HG03575 (cell line): ENCODE data around the gene TMEM236.
"Not testable (repeated sequence)": the region's sequence is repeated elsewhere in the genome, so short reads cannot be mapped to it uniquely, and the experiment has no call there.

ENCODE experiments used
- ATAC-seq: cut with Tn5 transposase; IDR thresholded peaks from one replicate; pipeline ENCODE4 v1.9.1; 2021; ENCODE audit not compliant: unreplicated experiment, insufficient number of reproducible peaks, low FRiP score; ENCODE audit errors: extremely low read depth

The TMEM236 gene, protein sequence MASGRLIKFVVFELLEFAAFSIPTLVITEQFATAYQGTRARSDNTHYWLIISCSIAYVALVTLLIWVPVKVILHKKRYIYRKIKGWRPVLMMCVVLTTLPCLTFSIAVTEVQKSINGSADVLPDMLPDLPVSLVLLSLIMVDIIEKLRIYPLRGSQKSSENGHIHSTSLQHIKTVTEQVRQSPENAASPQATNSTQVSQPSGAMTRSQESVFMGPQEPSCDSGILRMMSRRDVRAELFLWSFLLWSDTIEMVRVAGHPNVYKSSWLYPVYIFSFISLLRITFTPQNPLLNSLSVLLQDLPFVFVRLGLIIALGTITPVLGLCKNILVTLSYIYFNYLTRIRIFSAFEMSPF

DNA sequence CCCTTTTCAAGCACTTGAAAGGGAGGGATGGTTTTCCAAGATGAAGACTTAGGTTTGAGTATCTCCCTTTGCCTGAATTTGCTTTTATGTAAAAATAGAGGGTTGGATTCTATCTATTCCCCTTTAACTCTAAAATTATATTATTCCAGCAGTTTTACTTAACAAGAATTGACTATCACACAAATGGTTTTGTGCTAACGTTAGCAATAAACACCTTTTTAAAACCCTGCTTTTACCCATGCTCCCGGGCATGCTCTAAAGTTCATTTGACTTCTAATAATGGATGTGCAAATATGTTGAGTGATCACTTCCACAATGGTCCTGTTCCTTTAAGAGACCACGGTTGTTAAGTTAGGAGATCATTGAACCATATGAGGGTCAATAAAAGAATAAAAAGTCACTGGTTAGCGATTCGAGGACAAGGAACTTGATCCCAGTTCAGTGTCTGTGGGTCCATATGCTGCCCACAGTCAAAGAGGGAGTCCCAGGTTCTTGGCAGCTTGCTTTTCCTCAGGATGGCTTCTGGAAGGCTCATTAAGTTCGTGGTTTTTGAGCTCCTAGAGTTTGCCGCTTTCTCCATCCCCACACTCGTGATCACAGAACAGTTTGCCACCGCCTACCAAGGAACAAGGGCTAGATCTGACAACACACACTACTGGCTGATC lies at the start of gene TMEM236:
Gene TMEM236, plus strand, starts transcription at position 421 of the 665 bp plus-strand sequence. Its CDS starts 95 bp downstream, at position 516.
- ATAC-seq, result no peak

DNA sequence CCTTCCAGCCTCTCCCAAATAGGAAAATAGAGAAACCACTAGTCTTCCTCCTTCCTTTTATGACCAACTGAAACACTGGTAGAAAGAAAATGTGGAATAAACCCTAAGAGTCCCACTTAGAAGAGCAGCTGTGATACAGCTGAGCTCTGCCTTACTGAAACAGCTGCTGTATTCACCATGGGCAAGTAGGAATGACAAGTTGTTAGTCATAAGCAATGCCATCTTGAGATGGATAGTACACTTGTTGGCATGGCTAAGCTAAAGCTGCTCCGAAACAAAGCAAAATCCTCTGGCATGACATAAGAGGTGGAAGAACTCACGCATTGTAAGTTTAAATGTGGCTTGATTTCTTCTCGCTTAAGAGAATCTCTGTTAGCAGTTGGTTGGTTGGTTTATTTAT lies 48.3 kb upstream of the TMEM236 start:
- no peak for ATAC-seq

DNA sequence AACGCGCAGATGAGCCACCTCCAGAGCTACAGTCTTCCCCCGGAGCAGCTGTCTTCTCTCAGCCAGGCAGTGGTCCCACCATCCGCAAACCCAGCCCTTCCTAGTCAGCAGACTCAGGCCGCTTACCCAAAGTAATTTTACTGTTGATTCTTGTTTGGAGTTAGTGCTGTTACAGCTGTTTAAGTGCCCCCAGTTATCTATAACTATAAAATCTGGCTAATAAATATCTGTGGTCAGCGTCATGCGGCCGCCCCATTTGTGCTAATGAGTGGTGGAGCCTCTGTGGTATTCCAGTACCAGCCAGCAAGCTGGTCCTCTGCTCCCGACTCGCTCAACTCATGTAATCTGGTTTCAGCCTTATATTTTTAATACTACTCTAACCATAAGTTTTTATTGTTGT lies 43.2 kb upstream of the TMEM236 start:
- no peak for ATAC-seq

DNA sequence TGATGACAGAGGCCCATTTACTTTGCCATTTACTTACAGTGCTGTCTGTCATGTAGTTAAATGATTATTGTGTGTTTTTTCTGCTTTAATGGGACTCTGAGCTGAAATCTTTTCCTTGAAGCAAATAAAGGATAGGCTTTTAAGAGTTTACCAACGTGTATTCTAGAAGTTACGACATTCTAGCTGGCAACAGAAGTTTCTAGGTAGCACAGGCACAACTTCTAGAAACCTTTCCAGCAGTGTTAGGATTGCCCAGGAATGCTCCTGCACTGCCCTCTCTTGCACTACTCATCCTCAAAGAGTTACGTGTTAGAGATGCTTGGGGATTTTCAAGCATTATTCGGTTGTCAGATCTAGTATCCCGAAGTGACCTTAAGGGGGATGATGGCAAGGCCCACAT lies 42.5 kb upstream of the TMEM236 start:
- no peak for ATAC-seq

DNA sequence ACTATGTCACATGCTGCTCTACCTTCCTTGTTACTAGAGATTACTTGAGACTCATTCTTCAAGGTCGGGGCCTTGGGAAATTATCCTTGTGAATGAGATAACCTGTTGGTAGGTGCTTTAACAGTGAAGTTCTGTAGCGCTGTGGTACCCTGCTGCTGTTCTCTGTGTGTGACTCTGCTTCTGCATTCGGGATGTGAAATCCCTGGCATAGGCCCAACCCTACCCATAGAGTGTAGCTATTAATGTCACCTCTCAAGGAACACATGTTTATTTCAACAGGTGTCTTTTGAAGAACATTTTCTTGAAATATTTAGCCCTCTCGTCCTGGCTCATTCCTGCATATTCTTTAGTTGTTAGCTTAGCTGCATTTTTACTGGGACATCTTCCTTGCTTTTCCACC lies 41.8 kb upstream of the TMEM236 start:
- ATAC-seq, result no peak

DNA sequence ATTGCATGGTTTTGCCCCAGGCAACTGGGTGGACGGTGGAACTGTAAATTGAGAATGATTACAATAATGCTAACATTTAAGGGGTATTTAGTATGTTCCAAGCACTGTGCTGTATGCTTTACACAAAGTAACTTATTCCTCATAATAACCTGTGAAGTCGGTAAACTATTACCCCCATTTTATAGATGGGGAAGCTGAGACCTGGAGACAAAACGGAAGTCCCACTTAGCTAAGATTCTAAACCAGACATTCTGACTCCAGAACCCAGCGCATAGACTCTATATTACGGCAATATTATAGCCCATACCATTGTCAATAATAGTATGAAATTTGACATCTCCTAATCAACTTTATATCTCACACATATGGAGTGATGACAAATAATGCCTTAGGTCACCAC lies 39.9 kb upstream of the TMEM236 start:
- no peak for ATAC-seq

DNA sequence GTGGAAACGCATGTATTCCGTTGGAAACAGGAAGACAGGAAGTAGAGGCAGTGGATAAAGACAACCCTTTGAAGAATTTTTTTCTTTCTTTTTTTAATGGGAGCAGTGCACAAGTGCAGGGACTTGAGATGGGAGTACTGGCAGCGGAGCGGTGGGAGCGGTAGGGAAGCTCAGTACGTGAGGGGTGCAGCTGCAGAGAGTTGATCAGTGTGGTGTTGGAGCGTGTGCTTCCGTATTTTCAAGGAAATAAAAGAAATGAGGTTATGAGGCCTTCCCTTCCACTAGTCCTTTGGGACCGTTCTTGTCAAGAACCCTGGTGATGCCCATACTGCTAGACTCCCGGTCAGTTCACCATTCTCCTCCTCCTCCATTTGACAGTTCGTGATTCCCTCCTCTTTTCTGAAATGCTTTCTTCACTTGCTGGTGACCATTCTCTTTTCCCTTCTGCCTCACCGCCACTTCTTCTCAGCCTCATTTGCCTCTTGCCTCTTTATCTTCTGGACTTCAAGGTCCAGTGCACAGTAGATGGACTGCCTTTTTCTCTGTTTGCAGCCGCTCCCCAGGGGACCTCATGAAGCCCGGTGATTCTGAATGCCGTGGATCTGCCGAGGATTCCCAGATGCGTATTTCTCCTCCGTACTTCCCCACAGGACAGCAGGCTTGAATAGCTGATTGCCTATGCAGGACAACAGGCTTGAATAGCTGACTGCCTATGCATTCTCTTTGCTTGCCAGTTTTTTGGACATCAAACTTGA lies 39.1 kb upstream of the TMEM236 start:
- ATAC-seq, result no peak

DNA sequence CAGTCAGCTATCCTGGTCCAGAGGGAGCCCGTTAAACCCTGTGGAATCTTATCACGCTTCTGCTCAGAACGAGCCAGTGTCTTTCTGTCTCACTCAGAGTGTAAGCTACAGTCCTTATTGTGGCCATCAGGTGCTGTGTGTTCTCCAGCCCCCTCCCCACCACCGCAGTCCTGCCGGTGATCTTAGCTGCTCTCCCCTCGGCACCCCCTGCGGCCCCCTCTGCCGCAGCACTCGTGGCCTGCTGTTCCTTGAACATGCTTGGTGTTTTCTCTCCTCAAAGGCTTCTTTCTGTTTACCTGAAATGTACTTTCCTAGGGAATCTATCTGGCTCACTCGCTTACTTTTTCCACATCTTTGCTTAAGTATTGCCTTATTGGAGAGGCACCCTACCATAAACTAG lies 38.2 kb upstream of the TMEM236 start:
- no peak for ATAC-seq

DNA sequence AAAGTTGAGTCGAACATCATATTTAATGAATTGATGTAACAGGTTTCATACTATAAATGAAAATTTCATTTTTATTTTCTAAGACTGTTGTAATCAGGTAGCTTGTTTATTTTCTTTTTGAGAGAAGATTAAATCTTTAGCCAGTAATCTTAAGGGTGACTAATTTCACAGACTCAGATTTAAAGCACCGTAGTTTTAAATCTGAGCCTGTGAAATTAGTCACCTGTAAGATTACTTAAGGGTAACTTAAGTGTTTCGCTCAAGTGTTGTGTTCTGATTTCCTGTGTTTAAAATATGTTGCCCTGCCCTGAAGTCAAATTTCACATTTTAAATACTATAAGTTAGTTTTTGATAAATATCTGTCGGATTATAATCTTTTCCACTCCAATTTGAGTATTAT lies 35.8 kb upstream of the TMEM236 start:
- no peak for ATAC-seq

DNA sequence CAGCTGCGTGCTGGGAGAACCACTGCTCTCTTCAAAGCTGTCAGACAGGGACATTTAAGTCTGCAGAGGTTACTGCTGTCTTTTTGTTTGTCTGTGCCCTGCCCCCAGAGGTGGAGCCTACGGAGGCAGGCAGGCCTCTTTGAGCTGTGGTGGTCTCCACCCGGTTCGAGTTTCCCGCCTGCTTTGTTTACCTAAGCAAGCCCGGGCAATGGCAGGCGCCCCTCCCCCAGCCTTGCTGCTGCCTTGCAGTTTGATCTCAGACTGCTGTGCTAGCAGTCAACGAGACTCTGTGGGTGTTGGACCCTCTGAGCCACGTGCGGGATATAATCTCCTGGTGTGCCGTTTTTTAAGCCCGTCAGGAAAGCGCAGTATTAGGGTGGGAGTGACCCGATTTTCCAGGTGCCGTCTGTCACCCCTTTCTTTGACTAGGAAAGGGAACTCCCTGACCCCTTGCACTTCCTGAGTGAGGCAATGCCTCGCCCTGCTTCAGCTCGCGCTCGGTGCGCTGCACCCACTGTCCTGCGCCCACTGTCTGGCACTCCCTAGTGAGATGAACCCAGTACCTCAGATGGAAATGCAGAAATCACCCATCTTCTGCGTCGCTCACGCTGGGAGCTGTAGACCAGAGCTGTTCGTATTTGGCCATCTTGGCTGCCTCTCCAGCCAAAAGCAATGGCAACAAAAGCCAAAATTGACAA lies 29.5 kb upstream of the TMEM236 start:
- ATAC-seq, result not testable (repeated sequence)

DNA sequence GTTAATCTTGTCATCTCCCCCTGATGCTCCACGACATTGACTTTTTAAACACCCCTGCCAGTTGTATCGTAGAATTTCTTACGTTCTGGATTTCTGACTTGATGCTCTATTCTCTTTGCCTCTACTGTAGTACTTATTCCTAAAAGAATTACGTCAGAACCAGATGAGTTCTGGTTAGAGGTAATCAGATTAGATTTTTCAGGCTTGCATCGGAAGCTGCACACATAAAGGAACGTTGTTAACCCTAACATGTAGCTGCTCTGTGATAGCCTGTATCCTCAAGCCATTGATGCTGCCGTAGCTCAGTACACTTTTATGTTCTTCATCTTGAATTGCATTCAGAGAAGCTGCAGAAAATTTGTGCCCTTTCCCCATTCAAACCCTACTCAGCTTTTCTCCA lies 26.3 kb upstream of the TMEM236 start:
- ATAC-seq, result no peak

DNA sequence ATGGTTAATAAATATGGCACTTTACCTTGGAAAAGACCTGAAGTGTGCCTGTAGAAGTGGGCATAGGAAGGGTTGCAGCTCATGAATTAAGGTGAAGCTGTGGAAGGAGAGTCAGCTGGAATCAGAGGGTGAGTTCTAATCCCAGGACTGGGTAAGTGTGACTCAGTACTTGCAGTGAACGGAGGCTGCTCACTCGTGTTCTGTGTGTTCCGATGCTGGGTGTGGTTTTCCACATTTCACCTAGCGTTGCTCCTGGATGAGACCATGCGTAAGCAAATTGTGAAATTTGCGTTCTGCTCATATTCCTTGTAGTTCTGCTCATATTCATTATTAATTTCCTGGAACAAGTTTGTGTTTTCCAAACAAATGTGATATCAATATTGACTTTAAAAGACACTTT lies 22.4 kb upstream of the TMEM236 start:
- no peak for ATAC-seq

DNA sequence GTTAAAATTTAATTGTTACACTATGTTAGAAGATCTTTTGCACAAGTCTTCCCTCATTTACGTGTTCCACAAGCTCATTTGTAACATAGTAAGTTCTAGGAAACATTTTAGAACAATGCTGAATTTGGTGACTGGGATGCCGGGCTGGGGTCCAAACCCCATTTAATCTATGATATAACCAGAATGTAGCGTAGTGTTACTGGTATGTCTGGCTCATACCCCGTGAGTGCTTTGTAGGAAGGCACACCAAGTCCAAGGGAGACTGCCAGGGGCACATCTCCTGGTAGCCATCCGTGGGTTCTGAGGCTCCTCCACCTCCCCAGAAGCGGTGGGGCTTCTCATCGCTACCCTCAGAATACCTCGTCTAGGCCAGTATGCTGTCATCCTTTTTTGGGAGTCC lies 21.3 kb upstream of the TMEM236 start:
- ATAC-seq, result no peak

DNA sequence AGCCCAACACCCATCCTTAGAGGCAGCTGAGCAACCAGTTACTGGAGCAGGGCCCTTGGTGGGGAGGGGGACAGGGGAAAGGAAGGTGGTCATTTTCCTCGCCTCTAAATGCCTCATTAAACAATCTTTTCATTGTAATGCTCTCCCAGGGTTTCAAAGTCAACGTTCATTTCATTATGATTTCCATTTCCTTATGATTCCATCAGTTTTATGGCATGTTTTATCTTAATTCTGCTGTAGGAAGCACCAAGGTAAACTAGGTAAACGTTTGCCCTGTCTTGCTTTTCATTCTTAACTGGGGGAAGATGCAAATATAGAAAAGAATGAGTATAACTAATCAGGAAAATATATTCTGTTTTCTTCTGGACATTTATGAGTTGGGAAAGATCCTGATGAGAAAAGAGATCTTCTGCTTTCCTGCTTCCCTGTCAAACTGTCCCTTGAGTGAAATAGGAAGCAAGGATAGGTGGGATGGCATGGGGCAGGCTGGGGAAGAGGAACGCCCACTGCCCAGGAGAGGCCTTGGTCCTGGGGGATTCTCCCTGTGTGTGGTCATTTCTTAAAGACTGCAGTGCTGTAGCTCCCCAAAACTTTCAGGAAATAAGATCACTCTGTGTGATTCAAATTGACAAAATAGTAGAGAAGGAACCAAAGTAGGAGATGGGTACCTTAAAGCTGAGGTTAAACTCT lies 20.5 kb upstream of the TMEM236 start:
- no peak for ATAC-seq

DNA sequence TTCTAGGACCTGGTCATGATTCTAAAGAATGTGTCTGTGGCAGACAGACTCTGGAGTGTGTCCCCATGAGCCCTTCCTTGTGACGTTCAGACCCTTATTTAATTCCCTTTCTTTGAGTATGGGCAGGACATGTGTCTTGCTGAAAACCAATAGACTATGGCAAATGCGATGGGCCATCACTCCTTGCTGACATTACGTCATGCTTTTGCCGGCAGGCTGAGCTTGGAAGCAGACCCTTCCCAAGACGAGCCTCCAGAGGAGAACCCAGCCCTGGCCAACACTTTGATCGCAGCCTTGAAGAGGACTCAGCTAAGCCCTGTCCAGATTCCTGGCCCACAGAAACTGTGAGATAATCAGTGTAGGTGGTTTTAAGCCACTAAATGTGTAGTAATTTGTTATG lies 18.4 kb upstream of the TMEM236 start:
- ATAC-seq, result no peak

DNA sequence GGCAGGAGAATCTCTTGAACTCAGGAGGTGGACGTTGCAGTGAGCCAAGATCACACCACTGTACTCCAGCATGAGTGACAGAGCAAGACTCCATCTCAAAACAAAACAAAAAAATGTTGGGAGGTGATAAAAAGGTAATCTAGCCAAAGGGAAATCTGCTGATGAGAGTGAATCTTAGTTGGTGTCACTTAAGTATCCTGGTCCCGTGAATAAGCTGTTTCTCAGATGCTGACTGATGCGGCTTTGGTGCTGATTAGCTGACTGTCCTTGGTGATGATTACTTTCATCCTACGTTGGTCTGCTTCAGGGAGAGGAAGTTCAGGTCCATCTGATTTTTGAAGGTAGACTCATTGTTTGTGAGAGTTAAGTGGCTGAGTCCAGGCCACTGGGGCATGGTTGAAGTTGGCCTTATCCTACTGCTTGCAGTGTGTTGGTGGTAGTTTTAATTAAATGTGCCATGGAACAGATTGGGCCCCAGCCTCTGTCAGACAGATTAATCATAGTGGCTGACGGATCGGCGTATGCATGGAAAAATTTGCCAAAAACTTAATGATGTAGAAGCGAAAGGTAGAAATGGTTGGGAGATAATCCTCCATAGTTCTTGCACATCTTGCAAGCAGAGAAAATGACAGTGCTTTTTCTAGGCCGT lies 17.4 kb upstream of the TMEM236 start:
- no peak for ATAC-seq

DNA sequence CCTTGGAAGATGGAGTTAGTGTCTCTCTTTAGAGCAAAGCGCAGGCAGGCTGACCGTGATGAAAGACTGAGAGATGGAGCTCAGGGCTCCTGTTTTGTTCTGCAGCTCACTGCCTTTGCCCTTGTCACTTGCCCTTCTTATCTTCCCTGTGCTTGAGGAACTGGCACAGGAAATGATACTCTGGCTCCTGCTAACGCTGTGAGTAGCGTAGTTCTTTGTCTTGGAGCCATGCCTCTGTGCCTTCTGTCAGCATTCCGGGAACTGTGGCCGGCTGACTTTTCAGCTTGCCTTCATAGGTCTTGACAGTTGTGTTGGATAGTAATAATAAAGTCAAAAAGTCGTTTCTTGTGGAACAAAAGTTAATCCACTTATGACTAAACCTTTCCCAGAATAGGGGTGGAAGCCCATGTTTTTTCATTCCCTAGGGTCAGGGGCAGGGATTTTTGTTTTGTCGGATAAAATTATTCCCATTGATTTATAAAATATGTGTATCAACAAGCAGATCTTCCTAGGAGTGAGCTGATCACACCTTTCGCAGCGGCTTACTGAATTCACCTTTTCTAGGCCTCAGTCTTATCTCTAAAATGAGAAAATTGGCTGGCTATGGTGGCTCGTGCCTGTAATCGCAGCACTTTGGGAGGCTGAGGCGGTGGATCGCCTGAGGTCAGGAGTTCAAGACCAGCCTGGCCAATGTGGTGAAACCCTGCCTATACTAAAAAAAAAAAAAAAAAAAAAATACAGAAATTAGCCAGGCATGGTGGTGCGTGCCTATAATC lies 16.6 kb upstream of the TMEM236 start:
- no peak for ATAC-seq

DNA sequence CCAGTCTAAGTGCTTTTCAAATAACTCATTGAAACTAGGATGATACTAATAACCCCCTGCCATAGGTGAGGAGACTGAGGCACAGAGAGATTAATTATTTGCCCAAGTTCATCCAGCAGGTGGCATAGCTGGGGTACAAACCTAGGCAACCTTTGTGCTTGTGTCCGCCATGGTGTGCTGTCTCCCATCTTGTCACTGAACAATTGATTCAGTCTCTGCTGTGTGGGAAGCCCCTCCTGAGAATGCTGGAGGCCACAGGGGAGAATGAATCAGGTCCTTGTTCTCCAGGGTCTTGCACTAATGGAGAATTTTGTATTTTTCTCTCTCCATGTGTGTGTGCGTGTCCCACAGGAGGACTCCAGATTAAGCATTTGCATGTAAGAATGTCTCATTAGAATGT lies 15.8 kb upstream of the TMEM236 start:
- ATAC-seq, result no peak
